Stimulated activated naive CD8-positive, alpha-beta T cell treated with anti-CD3 and anti-CD28 coated beads, Interleukin-15, Interleukin-2, amounts not matched to agents 100 U/mL and 50 U/mL, for 24 hours (primary cell): ENCODE data around the gene EYS.
"Not testable (repeated sequence)": the region's sequence is repeated elsewhere in the genome, so short reads cannot be mapped to it uniquely, and the experiment has no call there.

Source experiments
- ATAC-seq: fragments of 150-1000 bp; cut with Tn5 transposase; one replicate; pipeline ENCODE4 v1.10.0; 2021
- DNase-seq: peaks from one replicate; pipeline ENCODE4 v3.0.0; 2021

The EYS gene

GRCh38 chr6:63963769-63964315 lies 1743.2 kb downstream of the EYS start:
- ATAC-seq (no peak), DNase-seq (no peak)

- ATAC-seq, DNase-seq: not testable (repeated sequence)
Observed at GRCh38 chr6:63953336-63954021, 1753.5 kb downstream of the EYS start.

- ATAC-seq (no peak), DNase-seq (no peak)
Observed at GRCh38 chr6:63947792-63948529, 1759.1 kb downstream of the EYS start.

GRCh38 chr6:63945987-63946386 lies 1761.0 kb downstream of the EYS start:
- ATAC-seq (no peak), DNase-seq (no peak)

GRCh38 chr6:63943826-63944225 lies 1763.2 kb downstream of the EYS start:
- DNase-seq, result no peak
- no peak for ATAC-seq

- no peak for ATAC-seq
- no peak for DNase-seq
Observed at GRCh38 chr6:63941747-63942470, 1765.1 kb downstream of the EYS start.

- ATAC-seq (no peak), DNase-seq (no peak)
Observed at GRCh38 chr6:63940056-63940455, 1767.0 kb downstream of the EYS start.

GRCh38 chr6:63936399-63936798 lies 1770.6 kb downstream of the EYS start:
- ATAC-seq (no peak), DNase-seq (no peak)

- no peak for DNase-seq
- no peak for ATAC-seq
Observed at GRCh38 chr6:63935732-63936131, 1771.3 kb downstream of the EYS start.

GRCh38 chr6:63933948-63934347 lies 1773.1 kb downstream of the EYS start:
- not testable (repeated sequence) for DNase-seq, ATAC-seq

- ATAC-seq (no peak), DNase-seq (no peak)
Observed at GRCh38 chr6:63930848-63931247, 1776.2 kb downstream of the EYS start.

GRCh38 chr6:63929111-63929510 lies 1777.9 kb downstream of the EYS start:
- no peak for ATAC-seq
- no peak for DNase-seq

- DNase-seq (no peak), ATAC-seq (no peak)
Observed at GRCh38 chr6:63928613-63929012, 1778.4 kb downstream of the EYS start.

- ATAC-seq, result no peak
- DNase-seq, result no peak
Observed at GRCh38 chr6:63926950-63927927, 1779.8 kb downstream of the EYS start.

GRCh38 chr6:63926258-63926780 lies 1780.7 kb downstream of the EYS start:
- DNase-seq (no peak), ATAC-seq (no peak)

GRCh38 chr6:63923139-63923739 lies 1783.8 kb downstream of the EYS start:
- ATAC-seq (no peak), DNase-seq (no peak)

GRCh38 chr6:63919556-63920110 lies 1787.4 kb downstream of the EYS start:
- DNase-seq (no peak), ATAC-seq (no peak)

GRCh38 chr6:63912887-63913286 lies 1794.1 kb downstream of the EYS start:
- ATAC-seq, result no peak
- no peak for DNase-seq

GRCh38 chr6:63910863-63911551 lies 1796.0 kb downstream of the EYS start:
- ATAC-seq (no peak), DNase-seq (no peak)

GRCh38 chr6:63904650-63905248 lies 1802.3 kb downstream of the EYS start:
- ATAC-seq (no peak), DNase-seq (no peak)
